H9 (cell line): ENCODE data around the gene ZMPSTE24. TPM values are rescaled to one million over a fixed set of nuclear protein-coding genes. Genes with fewer than 3 reads are reported as not detected.

Experiments used
- DNase-seq: peaks from one replicate; pipeline ENCODE4 v3.0.0-alpha.2; 2017
- H2AFZ ChIP-seq: one replicate; pipeline ENCODE4 v1.6.1; 2013; ENCODE audit warnings: mild to moderate bottlenecking, low read length, control low read depth, moderate library complexity
- H2AK5ac ChIP-seq: 2 replicates; pipeline ENCODE4 v1.6.1; 2013; ENCODE audit warnings: low read length, control low read depth, mixed read lengths; ENCODE audit not compliant: insufficient read length
- H2BK120ac ChIP-seq: one replicate; pipeline ENCODE4 v1.6.1; 2013; ENCODE audit warnings: low read depth, mild to moderate bottlenecking, low read length, control low read depth, inconsistent platforms; ENCODE audit not compliant: poor library complexity, severe bottlenecking
- H2BK12ac ChIP-seq: 2 replicates; pipeline ENCODE4 v1.6.1; 2013; ENCODE audit warnings: low read length, control low read depth, mixed read lengths, low read depth; ENCODE audit not compliant: insufficient read length
- H2BK15ac ChIP-seq: 2 replicates; pipeline ENCODE4 v1.6.1; 2013; ENCODE audit warnings: low read depth, low read length, control low read depth
- H2BK20ac ChIP-seq: one replicate; pipeline ENCODE4 v1.6.1; 2013; ENCODE audit warnings: low read depth, mild to moderate bottlenecking, low read length, control low read depth, inconsistent platforms; ENCODE audit not compliant: poor library complexity, severe bottlenecking
- H2BK5ac ChIP-seq: 2 replicates; pipeline ENCODE4 v1.6.1; 2013; ENCODE audit warnings: low read length, control low read depth, mixed read lengths; ENCODE audit not compliant: insufficient read length
- H3K14ac ChIP-seq: 2 replicates; pipeline ENCODE4 v1.6.1; 2013; ENCODE audit warnings: low read length, control low read depth; ENCODE audit not compliant: insufficient read depth
- H3K18ac ChIP-seq: 2 replicates; pipeline ENCODE4 v1.6.1; 2013; ENCODE audit warnings: low read depth, mild to moderate bottlenecking, mixed read lengths, low read length, control low read depth; ENCODE audit not compliant: insufficient read length
- H3K23ac ChIP-seq: 2 replicates; pipeline ENCODE4 v1.6.1; 2013; ENCODE audit warnings: low read length, control low read depth, mixed read lengths, low read depth; ENCODE audit not compliant: insufficient read length
- H3K23me2 ChIP-seq: 2 replicates; pipeline ENCODE4 v1.6.1; 2013; ENCODE audit warnings: low read depth, mild to moderate bottlenecking, mixed read lengths, low read length, control low read depth; ENCODE audit not compliant: insufficient read length, poor library complexity, severe bottlenecking
- H3K27ac ChIP-seq: 2 replicates; pipeline ENCODE4 v1.5.1; 2013; ENCODE audit warnings: low read length, control low read depth, mixed read lengths, low read depth; ENCODE audit not compliant: insufficient read length
- H3K27me3 ChIP-seq: 2 replicates; pipeline ENCODE4 v1.6.1; 2013; ENCODE audit warnings: low read length, control low read depth, inconsistent platforms; ENCODE audit not compliant: insufficient read depth
- H3K4ac ChIP-seq: 2 replicates; pipeline ENCODE4 v1.6.1; 2013; ENCODE audit warnings: low read depth, mild to moderate bottlenecking, control low read depth, inconsistent platforms, low read length, moderate library complexity
- H3K4me1 ChIP-seq: 2 replicates; pipeline ENCODE4 v1.6.1; 2013; ENCODE audit warnings: low read length, control low read depth, inconsistent platforms; ENCODE audit not compliant: insufficient read depth
- H3K4me2 ChIP-seq: 2 replicates; pipeline ENCODE4 v1.6.1; 2013; ENCODE audit warnings: low read length, control low read depth, mixed read lengths; ENCODE audit not compliant: insufficient read length, insufficient read depth
- H3K56ac ChIP-seq: 2 replicates; pipeline ENCODE4 v1.6.1; 2013; ENCODE audit warnings: low read depth, mild to moderate bottlenecking, mixed read lengths, low read length, control low read depth; ENCODE audit not compliant: insufficient read length
- H3K79me1 ChIP-seq: 2 replicates; pipeline ENCODE4 v1.6.1; 2013; ENCODE audit warnings: low read depth, mild to moderate bottlenecking, moderate library complexity, low read length, control low read depth, inconsistent platforms; ENCODE audit not compliant: insufficient read depth, poor library complexity, severe bottlenecking
- H3K79me2 ChIP-seq: 2 replicates; pipeline ENCODE4 v1.6.1; 2013; ENCODE audit warnings: low read length, control low read depth, inconsistent platforms; ENCODE audit not compliant: insufficient read depth
- H3K9ac ChIP-seq: 2 replicates; pipeline ENCODE4 v1.6.1; 2013; ENCODE audit warnings: low read length, control low read depth, mixed read lengths; ENCODE audit not compliant: insufficient read length; ENCODE audit errors: extremely low read depth
- H3K9me3 ChIP-seq: one replicate; pipeline ENCODE4 v1.6.1; 2013; ENCODE audit warnings: low read depth, low read length, inconsistent platforms; ENCODE audit not compliant: control insufficient read depth
- H3T11ph ChIP-seq: one replicate; pipeline ENCODE4 v1.6.1; 2013; ENCODE audit warnings: mild to moderate bottlenecking, low read length, control low read depth, inconsistent platforms
- H4K20me1 ChIP-seq: one replicate; pipeline ENCODE4 v1.6.1; 2013; ENCODE audit not compliant: control insufficient read depth, insufficient read length, insufficient read depth
- H4K5ac ChIP-seq: 2 replicates; pipeline ENCODE4 v1.6.1; 2013; ENCODE audit warnings: low read depth, mild to moderate bottlenecking, mixed read lengths, low read length, control low read depth; ENCODE audit not compliant: insufficient read length
- H4K8ac ChIP-seq: replicated peaks from 2 replicates; pipeline ENCODE4 v1.6.1; 2013; ENCODE audit warnings: low read length, control low read depth, mixed read lengths, low read depth; ENCODE audit not compliant: insufficient read length
- H4K91ac ChIP-seq: 2 replicates; pipeline ENCODE4 v1.6.1; 2013; ENCODE audit warnings: low read depth, mild to moderate bottlenecking, moderate library complexity, mixed read lengths, low read length, control low read depth; ENCODE audit not compliant: insufficient read length
- H3K27ac Mint-ChIP-seq, 3 experiments: 2 replicates in 2 of 3; 3 replicates in 1 of 3; pipeline ENCODE4 v1.8.0; 2020 to 2021; ENCODE audit warnings: mixed read lengths in 3 of 3, mild to moderate bottlenecking in 1 of 3, moderate library complexity in 1 of 3
- H3K27me3 Mint-ChIP-seq: 2 replicates; pipeline ENCODE4 v1.8.0; 2021; ENCODE audit warnings: low read depth, mild to moderate bottlenecking, moderate library complexity, mixed read lengths
- H3K36me3 Mint-ChIP-seq, 3 experiments: 2 replicates in 2 of 3; 3 replicates in 1 of 3; pipeline ENCODE4 v1.8.0; 2020 to 2021; ENCODE audit warnings: low read depth in 3 of 3, mixed read lengths in 3 of 3; ENCODE audit not compliant: insufficient read depth in 1 of 3
- H3K4me1 Mint-ChIP-seq, 2 experiments: 2 replicates each; pipeline ENCODE4 v1.8.0; 2020; ENCODE audit warnings: mixed read lengths in 2 of 2
- H3K4me3 Mint-ChIP-seq, 2 experiments: 2 replicates in 1 of 2; 3 replicates in 1 of 2; pipeline ENCODE4 v1.8.0; 2020 to 2021; ENCODE audit warnings: mild to moderate bottlenecking in 2 of 2, mixed read lengths in 2 of 2, moderate library complexity in 1 of 2
- H3K9me3 Mint-ChIP-seq, 2 experiments: 2 replicates in 1 of 2; 3 replicates in 1 of 2; pipeline ENCODE4 v1.8.0; 2020; ENCODE audit warnings: mild to moderate bottlenecking in 2 of 2, mixed read lengths in 2 of 2, moderate library complexity in 1 of 2
- WGBS: extraction: QIAGEN DNeasy Blood & Tissue Kit; methylation state at CpG from one replicate; pipeline ENCODE4 v1.1.7; 2013; ENCODE audit warnings: missing lambda C conversion rate, low lambda C conversion rate, mixed read lengths; ENCODE audit not compliant: insufficient read length; ENCODE audit errors: extremely low coverage; 5-methylcytosine and 5-hydroxymethylcytosine counted together
- total RNA-seq: library from RNA; stranded (reverse); gene quantifications from 2 replicates; pipeline ENCODE4 v1.2.1, GENCODE V29; 2021
- TF ChIP-seq, protein P1 (sequence below): fragments of 200-600 bp; sonication (generic); conservative IDR thresholded peaks from 3 replicates; pipeline ENCODE4 v1.8.0; 2021; ENCODE audit warnings: antibody characterized with exemption, mild to moderate bottlenecking

The ZMPSTE24 gene
- total RNA-seq, 1 experiment from 2014 or later: 47.6 TPM

DNA sequence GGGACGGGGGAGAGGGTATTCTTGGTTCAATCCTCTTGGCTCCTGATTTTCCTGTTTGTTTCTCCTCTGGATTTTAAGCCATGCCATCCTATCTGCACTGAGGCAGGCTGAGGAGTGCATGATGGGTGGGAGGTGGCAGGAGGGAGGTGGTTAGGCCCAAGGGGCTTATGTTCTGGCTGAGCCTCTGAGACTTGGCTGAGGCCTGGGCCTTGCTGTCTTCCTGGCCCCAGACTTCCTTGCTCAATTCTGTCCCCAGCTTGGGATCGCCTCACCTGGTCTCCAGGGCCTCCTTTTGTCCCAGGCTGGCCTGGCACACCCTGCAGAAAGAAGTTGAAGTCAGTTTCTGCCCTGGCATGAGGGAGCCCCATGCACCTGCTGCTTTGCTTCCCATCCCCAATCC is 47.8 kb downstream of the ZMPSTE24 start:
- no peak overlapping the region for H3T11ph ChIP-seq
- H3K23ac ChIP-seq: no peak overlapping the region
- whole genome bisulfite sequencing: no CpG with 5 or more reads among the region's 2 CpGs
- no peak overlapping the region for H3K9ac ChIP-seq
- H3K27me3 ChIP-seq: no peaks in the 10 kb centered on the region
- H3K23me2 ChIP-seq: peaks cover 3% of the 10 kb centered on the region
- no peaks in the 10 kb centered on the region for H3K79me2 ChIP-seq
- Mint-ChIP-seq H3K4me3 (no peak overlapping the region), H3K27ac (peak overlapping the region in 1 of 3 experiments; percentile 57; a peak in 1 of 7 replicates), H3K9me3 (no peaks in the 10 kb centered on the region), H3K4me1 (no peaks in the 10 kb centered on the region), H3K36me3 (no peaks in the 10 kb centered on the region), H3K27me3 (peaks cover 1% of the 10 kb centered on the region; the same call in 1 of the 2 replicates)
- no peak overlapping the region for H4K8ac ChIP-seq
- no peak overlapping the region for H3K4me2 ChIP-seq
- no peak overlapping the region for H2AK5ac ChIP-seq
- H2BK20ac ChIP-seq: no peak overlapping the region
- no peaks in the 10 kb centered on the region for H3K4me1 ChIP-seq
- H3K14ac ChIP-seq: no peak overlapping the region
- no peak overlapping the region for H3K56ac ChIP-seq
- no peak overlapping the region for H3K4ac ChIP-seq
- no peaks in the 10 kb centered on the region for H3K9me3 ChIP-seq
- H4K20me1 ChIP-seq: no peaks in the 10 kb centered on the region
- no peak overlapping the region for H4K91ac ChIP-seq
- H2AFZ ChIP-seq: no peak overlapping the region
- H4K5ac ChIP-seq: no peak overlapping the region
- H2BK5ac ChIP-seq: no peak overlapping the region
- H3K27ac ChIP-seq: no peak overlapping the region
- no peak overlapping the region for H2BK15ac ChIP-seq
- TF ChIP-seq, protein P1, sequence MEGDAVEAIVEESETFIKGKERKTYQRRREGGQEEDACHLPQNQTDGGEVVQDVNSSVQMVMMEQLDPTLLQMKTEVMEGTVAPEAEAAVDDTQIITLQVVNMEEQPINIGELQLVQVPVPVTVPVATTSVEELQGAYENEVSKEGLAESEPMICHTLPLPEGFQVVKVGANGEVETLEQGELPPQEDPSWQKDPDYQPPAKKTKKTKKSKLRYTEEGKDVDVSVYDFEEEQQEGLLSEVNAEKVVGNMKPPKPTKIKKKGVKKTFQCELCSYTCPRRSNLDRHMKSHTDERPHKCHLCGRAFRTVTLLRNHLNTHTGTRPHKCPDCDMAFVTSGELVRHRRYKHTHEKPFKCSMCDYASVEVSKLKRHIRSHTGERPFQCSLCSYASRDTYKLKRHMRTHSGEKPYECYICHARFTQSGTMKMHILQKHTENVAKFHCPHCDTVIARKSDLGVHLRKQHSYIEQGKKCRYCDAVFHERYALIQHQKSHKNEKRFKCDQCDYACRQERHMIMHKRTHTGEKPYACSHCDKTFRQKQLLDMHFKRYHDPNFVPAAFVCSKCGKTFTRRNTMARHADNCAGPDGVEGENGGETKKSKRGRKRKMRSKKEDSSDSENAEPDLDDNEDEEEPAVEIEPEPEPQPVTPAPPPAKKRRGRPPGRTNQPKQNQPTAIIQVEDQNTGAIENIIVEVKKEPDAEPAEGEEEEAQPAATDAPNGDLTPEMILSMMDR: no peak
- H2BK120ac ChIP-seq: no peak overlapping the region
- H3K18ac ChIP-seq: no peak overlapping the region
- no peaks in the 10 kb centered on the region for H3K79me1 ChIP-seq
- no peak overlapping the region for H2BK12ac ChIP-seq
- DNase-seq: no peak
